HG03159 (cell line): Measurements from ENCODE around the gene DSCAML1.
"Not testable (repeated sequence)": the region's sequence is repeated elsewhere in the genome, so short reads cannot be mapped to it uniquely, and the experiment has no call there.

Source experiments
- ATAC-seq: cut with Tn5 transposase; IDR thresholded peaks from one replicate; pipeline ENCODE4 v1.9.1; 2021; ENCODE audit warnings: mild to moderate bottlenecking, moderate library complexity; ENCODE audit not compliant: unreplicated experiment

Gene DSCAML1

DNA sequence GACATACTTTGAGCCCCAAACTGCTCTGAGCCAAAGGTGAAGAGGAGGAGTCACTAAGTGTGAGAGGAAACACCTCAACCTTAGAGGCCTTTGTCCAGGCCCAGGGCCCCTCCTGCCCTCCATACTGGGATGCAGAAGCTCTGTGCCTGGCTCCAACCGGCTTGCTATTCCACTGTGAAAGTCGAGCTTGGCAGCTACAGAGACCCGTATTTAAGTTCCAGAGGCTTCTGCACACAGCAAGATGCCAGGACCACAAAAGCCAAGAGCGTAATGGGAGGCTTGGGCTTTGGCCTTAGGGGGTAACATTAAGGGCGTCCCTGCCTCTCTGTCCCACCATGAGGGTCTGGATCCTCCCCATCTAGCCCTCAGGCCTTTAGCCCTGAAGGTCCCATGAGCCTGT, 31.9 kb downstream of the DSCAML1 start:
- no peak for ATAC-seq

DNA sequence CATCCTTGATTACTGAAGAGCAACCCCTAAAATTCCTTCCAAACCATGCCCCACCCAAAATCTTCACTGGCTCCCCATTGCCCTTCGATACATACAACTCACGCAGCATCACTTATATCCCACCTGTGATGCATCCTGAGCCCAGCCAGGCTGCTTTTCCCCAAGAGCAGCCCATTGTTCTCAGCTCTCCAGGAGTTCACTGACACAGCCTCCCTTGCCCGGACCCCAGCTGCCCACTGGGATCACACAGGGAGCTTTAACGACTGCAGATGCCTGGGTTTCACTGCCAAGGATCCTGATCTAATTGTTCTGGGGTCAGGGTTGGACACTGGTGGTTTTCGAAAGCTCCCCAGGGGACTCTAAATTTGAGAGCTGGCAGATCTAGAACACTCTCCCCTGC, 33.6 kb downstream of the DSCAML1 start:
- not testable (repeated sequence) for ATAC-seq

DNA sequence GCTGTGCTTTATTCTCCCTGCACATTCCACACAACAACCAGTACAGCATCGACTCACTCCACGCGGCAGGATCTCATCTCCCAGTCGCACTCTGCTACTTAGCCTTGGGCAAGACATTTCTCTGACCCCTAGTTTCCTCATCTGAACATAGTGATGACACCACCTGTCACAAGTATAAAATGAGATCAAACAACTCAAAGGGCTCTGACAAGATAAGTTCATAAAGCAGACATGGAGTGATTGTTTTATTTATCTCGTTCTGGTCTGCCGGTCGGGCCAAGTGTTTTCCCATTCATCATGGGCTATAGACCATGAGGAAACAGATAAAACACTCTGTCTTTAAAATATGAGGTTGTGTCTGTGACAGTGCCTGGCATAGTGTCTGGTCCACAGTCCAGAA, 35.0 kb downstream of the DSCAML1 start:
- no peak for ATAC-seq

DNA sequence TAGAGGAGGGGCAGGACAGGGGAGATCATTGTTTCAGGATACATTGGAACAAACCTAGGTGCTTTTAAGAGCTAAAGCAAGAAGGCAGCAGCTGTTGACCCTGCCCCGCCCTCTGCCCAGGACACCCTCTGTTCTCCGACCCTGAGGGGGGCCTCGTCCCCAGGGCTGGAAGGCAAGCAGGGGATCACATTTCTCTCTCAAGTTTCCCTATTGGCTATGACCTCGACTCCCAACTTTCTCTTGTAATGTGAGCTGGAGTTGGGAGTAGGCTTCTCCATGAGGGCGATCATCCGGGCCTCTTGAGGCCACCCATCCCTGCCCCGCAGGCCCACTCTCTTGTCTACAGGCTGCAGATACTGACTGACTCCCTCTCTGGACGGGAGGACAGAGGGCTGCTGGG, 37.7 kb downstream of the DSCAML1 start:
- ATAC-seq: no peak

DNA sequence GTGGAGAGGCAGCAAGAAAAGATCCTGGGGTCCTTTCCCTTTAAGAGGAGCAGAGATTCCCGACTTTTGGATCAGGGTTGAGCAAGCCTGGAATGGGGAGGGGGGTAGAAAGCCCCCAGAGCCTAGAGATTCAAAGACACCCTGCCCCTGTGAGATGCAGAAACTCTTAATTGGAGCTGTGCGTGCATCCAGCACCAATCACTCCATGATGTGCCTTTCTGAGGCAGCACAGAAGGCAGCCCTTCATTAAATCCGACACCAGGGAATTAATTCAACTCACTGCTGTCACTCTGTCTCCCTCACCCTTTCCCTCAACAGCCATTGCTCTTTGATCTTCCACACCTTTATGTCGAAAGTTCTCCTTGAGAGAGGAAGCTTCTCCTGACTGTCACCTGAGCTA, 43.0 kb downstream of the DSCAML1 start:
- ATAC-seq: no peak

DNA sequence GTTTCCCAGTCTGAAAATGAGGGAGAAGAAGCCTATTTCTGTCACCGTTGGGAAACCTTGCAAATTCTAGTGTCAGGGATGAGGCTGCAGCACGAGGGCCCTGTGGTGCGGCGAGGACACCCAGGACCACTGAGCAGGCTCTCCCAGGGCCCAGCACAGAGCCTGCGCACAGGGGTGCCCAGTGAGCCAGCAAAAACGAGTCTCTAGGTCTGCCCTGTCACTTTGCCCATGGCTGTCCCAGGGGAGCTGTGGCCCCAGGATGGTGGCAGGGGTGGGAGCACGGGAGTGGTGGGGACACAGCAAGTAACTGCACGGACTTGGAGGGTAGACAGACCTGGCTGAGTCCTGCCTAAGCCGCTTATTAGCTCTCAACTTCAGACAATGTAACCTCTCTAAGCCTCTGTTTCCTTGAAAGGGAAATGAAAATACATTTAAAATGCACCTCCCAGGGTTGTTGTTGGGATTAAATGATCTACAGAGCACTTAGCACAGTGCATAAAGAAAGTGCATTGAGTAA, 44.2 kb downstream of the DSCAML1 start:
- no peak for ATAC-seq

DNA sequence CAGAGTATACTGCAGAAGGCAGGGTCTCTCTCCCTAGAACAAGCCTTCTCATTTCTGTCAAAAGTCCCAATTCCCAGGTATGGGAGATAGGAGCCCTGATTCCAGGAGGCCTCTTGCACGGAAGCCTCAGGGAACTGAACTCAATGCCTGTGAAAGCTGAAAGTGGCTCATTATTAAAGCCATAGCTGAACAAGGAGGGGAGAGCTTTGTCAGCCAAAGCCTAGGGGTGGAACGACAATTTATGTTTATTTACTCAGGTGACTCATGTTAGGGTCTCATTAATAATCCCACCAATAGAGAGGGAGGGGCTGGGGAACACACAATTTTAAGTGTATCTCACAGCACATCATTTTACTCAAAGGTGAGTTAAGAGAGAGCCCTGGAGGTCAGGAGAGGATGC, 44.9 kb downstream of the DSCAML1 start:
- ATAC-seq: no peak

DNA sequence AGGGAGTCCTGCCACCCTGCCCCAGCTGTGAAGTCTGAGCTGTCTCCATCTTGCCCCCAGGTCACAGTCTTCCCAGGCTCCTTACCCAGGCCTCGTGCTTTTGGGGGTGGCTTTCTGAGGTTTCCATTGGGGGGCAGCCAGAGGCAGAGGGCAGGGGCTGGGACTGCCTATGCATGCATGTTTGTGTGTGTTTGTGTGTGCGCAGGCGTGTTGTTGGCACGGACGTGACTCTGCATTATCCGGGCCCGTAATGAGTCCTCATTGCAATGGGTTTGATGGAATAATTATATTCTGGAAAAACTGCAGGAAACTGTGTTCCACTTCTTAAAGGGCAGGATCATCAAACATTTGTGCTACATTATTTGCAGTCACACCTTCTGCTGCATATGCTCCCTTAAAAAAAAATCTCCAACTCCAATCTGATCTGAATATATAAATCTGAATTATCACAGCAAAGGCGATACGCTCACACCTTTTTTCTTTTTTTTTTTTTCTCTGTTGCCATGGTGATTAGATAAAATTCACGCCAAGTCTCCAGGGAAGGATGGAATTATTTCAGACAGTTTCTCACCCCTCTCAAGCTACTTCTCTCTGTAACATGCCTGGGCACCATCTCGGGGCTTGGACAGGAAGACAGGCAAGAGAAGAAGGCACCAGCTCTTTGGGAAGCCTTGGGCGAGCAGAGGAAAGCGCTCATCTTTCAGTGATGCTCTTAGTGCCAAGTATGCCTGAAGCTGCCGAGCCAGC, 45.9 kb downstream of the DSCAML1 start:
- ATAC-seq: no peak

DNA sequence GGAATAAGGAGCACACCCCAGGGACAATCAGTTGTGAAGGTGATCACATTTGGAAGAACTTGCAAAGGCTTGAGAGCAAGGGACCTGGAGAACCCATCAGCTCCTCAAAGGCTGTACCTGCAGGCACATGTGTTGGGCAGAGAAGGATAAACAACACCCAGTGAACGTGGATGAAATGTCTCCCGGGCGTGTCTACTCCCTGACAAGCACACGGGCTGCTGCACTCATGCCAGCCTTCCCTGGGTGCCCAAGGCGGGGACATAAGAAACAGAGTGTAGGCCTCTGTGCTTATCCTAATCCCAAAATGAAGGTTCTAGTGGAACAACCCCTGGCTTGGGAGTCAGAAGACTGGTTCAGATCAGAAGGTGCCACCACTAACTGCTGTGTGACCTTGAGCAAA, 46.7 kb downstream of the DSCAML1 start:
- no peak for ATAC-seq

DNA sequence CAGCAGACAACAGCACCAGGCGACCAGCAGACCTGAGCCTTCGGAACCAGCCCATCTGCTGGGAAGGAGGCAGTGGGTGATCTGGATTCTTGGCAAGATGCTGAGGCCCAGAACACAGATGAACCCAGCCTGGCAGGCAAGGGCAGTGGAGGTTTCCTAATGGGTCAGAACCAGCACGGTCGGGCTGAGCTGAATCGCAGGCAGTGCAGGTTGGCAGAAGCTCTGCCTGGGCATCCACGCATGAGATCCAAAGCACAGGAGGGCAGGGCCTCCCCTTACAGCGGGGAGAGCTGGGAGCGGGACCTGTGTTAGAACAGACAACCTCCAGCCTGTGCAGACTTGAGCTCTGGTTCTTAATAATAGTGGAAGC, 47.5 kb downstream of the DSCAML1 start:
- ATAC-seq: no peak

DNA sequence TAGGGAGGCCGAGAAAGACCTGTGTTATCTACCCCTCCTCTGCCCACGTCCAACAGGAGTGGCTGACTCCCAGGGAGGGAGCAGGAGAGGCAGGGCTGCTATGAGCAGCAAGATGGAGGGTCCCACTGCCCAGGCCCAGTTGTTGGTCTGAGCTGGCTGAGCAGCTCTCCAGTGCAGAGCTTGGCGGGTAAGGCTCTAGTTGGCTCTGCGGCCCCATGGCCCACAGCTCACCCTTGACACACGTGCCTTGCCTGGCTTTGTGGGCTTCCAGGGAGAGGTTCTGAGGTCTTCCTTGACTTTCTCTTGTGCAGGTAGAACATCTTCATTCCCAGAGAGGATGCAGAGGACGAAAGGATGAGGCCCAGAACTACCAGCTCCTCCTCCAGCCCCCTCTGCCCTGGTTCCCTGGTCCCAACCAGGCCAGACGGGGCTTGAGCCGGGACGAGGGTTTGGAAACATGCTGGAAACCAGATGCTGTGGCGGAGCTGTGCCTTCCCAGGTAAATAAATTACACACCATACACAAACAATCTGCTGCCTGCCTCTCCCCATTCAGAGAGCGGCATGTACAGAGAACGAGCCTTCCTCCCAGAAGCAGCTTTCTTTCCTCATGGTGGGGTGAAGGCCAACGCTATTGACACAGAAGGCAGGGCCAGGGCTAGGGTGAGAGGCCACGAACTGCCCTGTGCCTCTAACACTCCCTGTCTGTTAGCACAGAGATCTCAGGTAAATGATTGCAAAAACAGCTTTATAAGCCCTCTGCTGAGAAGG, 48.1 kb downstream of the DSCAML1 start:
- no peak for ATAC-seq

DNA sequence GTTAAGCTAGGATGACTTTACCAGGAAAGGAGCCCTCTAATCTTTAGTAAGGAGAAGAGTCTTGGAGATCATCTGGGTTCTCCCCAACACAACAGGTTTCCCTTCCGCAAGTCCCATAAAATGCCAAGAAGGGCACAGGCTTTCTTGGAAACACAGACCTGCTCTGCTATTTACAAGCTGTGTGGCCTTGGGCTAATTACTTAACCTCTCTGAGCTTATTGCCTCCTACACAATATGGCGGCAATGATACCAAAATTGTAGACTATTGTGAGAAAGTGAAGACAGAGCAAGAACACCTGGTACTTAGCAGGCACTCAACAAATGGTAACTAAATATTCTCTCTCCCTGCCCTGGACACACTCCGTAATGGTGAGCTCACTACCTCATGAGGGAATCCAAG, 49.1 kb downstream of the DSCAML1 start:
- no peak for ATAC-seq

DNA sequence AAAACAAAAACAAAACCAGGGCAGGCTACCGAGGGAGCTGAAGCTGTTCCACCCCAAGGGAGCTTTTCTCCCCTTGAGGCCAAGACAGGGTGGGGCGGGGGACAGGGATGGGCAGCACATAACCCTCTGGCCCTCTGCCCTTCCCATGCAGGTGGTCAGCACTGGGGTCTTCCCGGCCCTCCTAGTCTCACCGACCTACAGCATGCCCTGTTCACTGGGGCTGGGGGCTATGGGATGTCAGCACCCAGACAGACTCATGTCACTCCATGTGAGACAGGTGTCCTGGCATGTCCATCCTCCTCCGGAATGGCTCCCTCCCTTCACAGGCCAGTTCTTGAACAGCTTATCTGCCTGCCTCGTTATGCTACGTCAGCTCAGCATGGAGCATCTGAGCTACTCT, 51.7 kb downstream of the DSCAML1 start:
- ATAC-seq: no peak

DNA sequence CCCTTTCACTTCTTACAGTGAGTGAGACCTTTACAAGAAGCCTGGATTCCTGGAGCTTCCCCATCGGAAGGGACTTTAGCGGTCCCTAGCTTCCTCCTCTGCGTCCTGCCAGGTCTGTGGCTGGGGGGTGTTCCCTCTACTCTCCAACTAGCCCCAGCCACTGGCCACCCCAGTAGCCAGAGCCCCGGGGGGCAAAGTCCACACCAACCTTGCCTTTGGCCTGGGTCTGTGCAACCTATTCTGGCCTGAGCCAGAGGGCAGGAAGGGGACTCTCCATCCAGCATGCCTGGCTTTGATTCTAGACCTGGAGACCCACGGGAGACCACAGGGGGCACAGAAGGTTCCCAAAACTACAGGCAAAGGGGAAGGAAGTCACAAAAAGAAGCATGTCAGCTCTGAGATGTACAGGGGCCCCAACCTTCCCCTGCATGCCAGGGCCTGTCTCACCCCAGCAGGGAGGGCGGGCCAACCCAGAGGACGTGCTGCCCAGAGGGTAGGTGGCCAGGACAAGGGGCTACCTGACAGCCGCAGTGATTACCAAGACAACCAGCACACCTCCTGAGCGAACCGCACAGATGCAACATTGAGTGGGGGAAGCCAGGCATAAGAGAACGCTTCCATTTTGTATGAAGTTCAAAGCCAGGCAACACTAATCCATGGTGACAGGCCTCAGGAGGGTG, 52.4 kb downstream of the DSCAML1 start:
- no peak for ATAC-seq

DNA sequence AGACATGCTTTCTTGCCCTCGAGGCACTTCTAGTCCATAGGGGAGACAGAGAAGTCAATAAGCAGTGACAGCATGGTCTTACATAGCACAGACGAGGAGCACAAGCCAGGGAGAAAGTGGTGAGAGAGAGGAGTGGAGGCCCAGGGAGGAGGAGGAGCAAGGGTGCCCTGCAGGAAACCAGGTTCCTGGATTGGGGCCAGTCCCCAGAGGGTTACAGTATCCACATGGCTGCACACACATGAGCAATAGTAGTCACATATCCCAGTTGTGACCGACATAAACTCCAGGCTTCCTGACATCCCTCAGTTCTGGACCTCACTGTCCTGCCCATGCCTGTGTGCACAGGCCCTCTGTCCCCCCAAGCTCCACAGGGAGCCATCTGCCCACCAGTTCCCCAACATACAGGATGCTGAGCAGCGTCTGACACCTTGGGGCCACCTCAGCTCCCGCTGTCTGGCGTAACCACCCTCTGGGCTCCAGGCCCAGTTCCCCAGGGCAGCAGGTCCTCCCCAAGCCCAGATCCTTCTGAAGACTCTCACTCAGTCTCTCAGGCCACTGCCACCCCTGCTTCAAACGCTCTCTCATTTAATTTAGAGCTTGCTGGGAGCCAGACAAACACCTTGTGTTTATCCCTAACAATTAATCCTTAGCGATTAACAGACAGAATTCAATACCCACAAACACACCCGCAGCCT, 53.7 kb downstream of the DSCAML1 start:
- ATAC-seq: no peak

DNA sequence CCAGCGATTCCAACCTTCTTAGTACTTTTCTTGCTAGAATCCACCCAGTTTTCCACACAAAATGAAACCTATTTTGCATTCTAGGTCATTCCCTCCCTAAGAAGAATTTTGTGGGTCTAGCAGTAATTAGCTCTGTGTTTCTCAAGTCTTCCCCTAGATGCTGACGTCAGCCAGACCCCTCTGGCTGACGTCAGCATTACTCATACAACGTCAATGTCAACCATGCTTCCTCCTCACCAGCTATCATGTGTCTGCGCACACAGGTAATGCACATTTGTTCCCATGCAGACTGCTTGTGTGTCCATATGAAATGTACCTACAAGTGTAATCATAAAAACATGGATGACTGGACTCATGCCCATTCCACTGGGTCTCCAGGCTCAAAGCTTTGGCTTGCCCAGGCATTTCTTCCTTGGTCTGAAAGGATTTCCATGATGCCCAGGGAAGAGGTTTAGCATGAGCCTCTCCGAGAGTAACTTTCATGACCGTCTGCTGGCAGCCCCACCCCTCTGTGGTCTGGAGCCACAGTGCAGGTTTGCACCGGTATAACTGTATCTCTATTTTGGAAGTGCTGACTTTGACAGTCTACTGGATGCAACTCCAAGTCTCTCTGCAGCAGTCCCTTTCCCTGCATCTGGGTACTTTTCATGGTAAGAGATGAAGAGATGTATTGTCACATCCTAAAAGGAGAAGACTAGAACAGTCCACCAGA, 58.6 kb downstream of the DSCAML1 start:
- no peak for ATAC-seq

DNA sequence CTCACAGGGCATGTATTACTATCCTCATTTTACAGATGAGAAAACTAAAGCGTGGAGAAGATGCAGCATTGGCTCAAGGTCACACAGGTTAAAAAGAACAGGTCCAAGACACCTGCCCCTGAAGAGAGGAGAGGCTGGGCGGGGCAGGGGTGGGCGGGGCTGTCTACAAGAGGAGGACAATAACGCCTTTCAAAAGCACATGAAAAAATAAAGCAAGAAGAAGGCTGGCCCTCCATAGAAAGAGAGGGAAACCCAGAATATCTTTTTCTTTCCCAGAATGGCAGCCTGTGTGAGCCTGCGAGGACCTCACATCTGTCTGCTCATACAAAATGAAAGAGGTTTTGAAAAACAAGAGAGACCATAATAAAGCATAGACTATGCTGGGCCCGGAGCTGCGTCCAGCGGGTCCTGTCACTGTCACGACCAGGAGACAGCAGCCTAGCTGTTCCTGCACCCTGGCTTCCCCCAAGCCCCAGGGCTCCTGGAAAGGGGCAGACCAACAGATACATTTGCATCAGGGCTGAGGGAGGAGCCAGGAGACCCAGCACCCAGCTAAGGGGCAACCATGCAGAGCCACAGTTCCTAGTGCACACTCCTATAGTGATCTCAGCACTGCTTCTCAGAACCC, 61.6 kb downstream of the DSCAML1 start:
- ATAC-seq: no peak

DNA sequence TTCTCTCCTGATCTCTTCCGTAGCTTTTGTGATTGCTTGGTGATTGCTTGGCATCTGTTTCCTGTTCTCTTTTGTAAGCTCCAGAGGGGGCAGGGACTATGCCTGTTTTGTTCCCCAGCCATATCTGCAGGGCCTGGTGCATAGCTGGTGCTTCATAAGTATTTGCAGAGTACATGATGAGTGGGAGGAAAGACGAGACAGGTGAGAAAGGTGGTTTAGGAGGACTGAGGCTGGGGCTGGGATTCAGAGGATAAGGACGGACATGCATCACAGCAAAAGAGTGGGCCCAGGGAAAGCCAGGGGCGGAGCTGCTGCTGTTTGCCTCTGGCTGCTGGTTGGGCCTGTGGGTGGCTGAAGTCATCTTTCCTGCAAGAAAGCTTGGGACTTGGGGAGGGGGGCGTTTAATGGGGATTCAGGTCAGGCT, 62.4 kb downstream of the DSCAML1 start:
- no peak for ATAC-seq

DNA sequence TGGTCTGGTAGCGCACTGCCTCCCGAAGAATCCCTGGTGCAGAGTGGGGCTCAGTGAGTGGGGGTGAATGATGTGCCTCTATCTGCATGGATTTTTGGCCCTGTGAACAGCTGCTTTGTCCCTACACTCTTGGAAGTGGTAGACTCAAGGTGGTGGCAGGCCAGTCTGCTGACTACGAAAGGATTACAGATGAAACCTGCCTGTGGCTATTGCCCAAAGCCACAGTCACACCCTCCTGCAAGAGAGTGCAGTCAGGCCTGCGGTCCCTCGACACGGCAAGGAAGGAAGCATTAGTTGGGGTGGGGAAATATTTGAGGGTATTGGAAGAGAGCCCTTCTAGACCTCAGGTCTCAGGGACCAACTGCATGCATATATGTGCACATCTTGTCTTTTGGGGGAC, 63.7 kb downstream of the DSCAML1 start:
- no peak for ATAC-seq

DNA sequence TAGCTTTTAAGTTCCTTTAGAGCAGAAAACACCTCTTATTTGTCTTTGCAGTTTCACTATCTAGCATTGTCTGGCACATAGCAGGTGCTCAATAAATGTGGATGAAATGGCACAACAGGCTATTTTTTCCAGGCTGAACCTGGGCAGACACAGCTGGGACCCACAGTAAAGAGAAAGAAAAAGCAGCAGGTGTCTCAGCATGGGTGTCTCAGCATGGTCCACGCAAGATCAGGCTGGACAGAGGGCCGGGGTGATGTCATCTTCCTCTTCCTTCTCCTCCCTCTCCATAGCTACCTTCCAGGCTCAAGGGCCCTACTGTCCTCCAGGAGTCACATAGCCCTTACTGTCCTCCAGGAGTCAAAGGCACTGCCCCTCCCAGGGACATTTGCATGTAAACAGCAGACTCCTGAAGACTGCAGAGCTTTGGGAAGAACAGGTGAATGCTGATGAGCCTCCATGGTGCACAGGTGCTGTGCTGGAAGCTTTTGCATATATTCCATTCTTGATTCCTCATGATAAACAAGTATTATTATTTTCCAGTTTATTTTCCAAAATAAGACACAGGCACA, 65.2 kb downstream of the DSCAML1 start:
- ATAC-seq: no peak
